ENCODE data around the gene CARNS1. TPM values are rescaled to one million over a fixed set of nuclear protein-coding genes. Genes with fewer than 3 reads are reported as not detected.

Gene CARNS1
- total and polyA plus RNA-seq, 10 of the 15 experiments (the other 5 are each of a cell fraction or from before 2014, with no cell fraction given) = 0.02 to 0.14 (median 0.10) TPM; not detected in 3

DNA sequence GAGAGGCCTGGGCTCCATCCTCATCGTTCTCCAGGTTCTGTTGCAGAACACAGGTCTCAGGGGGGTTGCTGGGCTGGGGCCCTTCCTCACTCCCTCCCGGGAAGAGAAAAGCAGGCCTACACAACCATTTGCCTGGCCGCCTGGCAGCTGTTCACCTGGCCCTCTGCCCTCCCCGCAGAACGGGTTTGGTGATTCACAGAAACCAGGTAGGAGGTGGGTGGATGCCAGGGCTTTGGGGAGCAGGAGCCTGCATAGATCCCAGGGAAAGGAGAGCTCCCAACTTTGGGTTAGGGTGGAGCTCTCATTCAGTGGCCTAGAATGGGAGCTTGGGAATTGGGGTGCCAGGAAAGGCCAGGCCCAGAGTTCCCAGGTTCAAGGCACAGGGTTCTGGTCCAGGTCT lies 52.6 kb downstream of the CARNS1 start:
- RAD21 ChIA-PET (ENCODE audit: unreplicated experiment) = interaction anchor here (0.8 to 5.5 kb wide), 16 partner anchors 18 to 122 kb away, joined by 3 to 72 read pairs (median 5); partner anchors contain the start of genes AIP, CDK2AP2, PITPNM1 and POLD4
- CTCF ChIA-PET = interaction anchor here (0.7 to 5.1 kb wide), 15 partner anchors 9 to 180 kb away, joined by 3 to 36 read pairs (median 4); partner anchors contain the start of genes PITPNM1 and PPP1CA
- in situ Hi-C loops (cut with MboI) (no loop called here), intact Hi-C loops (cut with micrococcal nuclease; ENCODE audit: unreplicated experiment) (loop anchor here (2.0 kb wide), 2 partner anchors 31 to 67 kb away; partner anchors contain the start of genes PPP1CA and PTPRCAP)
- peaks cover 14% of the 10 kb centered on the region for H3K79me2 ChIP-seq (ENCODE audit: control insufficient read depth, insufficient read depth, low read length)
- peak overlapping the region; percentile 98 for H3K4me2 ChIP-seq (ENCODE audit: control insufficient read depth, insufficient read depth)
- H2AFZ ChIP-seq (ENCODE audit: control insufficient read depth, low read depth, low read length) = no peak overlapping the region
- peak overlapping the region; percentile 78 for H3K27ac ChIP-seq (ENCODE audit: control insufficient read depth, insufficient read depth)
- ATAC-seq = no peak
- BruUV-seq (replicated peaks) = no TSS peak
- H3K4me3 ChIP-seq = peak overlapping the region; percentile 86
- 7% methylated on average over 5 of the region's 5 CpGs for WGBS (ENCODE audit: insufficient coverage, insufficient replicate concordance, low lambda C conversion rate, missing lambda C conversion rate)
- no peak for DNase-seq (ENCODE audit: low read depth, low spot score)
- SMC1A ChIA-PET (ENCODE audit: uncharacterized antibody, unreplicated experiment) = interaction anchor here (0.9 to 5.2 kb wide), 12 partner anchors 8 to 147 kb away, joined by 3 to 46 read pairs (median 6); partner anchors contain the start of genes AIP, PITPNM1, PPP1CA and TBC1D10C
- POLR2A ChIA-PET = interaction anchor here (0.6 to 8.1 kb wide), 19 partner anchors 9 to 680 kb away, joined by 3 to 78 read pairs (median 6); partner anchors contain the start of genes AIP, PITPNM1, PPP1CA and PTPRCAP
- no peak for FAIRE-seq
- no peaks in the 10 kb centered on the region; a peak in 1 of 4 replicates for H3K36me3 ChIP-seq (ENCODE audit: control insufficient read depth in 2 of 2, insufficient read depth in 2 of 2, low read length in 1 of 2)
- H3K9me3 ChIP-seq (replicated peaks; ENCODE audit: control insufficient read depth, insufficient read depth, low read length) = no peaks in the 10 kb centered on the region
- H4K20me1 ChIP-seq (ENCODE audit: control insufficient read depth, insufficient read depth) = no peaks in the 10 kb centered on the region
- no peak for TF ChIP-seq MTA3 (IDR thresholded peaks at IDR 0.05; ENCODE audit: borderline replicate concordance, low read length)
- TF ChIP-seq, protein P1, sequence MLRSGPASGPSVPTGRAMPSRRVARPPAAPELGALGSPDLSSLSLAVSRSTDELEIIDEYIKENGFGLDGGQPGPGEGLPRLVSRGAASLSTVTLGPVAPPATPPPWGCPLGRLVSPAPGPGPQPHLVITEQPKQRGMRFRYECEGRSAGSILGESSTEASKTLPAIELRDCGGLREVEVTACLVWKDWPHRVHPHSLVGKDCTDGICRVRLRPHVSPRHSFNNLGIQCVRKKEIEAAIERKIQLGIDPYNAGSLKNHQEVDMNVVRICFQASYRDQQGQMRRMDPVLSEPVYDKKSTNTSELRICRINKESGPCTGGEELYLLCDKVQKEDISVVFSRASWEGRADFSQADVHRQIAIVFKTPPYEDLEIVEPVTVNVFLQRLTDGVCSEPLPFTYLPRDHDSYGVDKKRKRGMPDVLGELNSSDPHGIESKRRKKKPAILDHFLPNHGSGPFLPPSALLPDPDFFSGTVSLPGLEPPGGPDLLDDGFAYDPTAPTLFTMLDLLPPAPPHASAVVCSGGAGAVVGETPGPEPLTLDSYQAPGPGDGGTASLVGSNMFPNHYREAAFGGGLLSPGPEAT (IDR thresholded peaks at IDR 0.05; ENCODE audit: low read depth) = no peak
- no peak for TF ChIP-seq NR2C1 (IDR thresholded peaks at IDR 0.05)
- TF ChIP-seq MAX (IDR thresholded peaks at IDR 0.05; ENCODE audit: low read depth, low read length) = no peak
- TF ChIP-seq, protein P2, sequence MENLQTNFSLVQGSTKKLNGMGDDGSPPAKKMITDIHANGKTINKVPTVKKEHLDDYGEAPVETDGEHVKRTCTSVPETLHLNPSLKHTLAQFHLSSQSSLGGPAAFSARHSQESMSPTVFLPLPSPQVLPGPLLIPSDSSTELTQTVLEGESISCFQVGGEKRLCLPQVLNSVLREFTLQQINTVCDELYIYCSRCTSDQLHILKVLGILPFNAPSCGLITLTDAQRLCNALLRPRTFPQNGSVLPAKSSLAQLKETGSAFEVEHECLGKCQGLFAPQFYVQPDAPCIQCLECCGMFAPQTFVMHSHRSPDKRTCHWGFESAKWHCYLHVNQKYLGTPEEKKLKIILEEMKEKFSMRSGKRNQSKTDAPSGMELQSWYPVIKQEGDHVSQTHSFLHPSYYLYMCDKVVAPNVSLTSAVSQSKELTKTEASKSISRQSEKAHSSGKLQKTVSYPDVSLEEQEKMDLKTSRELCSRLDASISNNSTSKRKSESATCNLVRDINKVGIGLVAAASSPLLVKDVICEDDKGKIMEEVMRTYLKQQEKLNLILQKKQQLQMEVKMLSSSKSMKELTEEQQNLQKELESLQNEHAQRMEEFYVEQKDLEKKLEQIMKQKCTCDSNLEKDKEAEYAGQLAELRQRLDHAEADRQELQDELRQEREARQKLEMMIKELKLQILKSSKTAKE (IDR thresholded peaks at IDR 0.05; ENCODE audit: low read depth, poor library complexity, severe bottlenecking) = no peak
- no peak for TF ChIP-seq ZNF217 (IDR thresholded peaks at IDR 0.05)
- no peak for TF ChIP-seq ASH2L (IDR thresholded peaks at IDR 0.05; ENCODE audit: borderline replicate concordance, low read depth)
- no peak for TF ChIP-seq TCF7 (IDR thresholded peaks at IDR 0.05; ENCODE audit: borderline replicate concordance)
- no peak for TF ChIP-seq HCFC1 (IDR thresholded peaks at IDR 0.05; ENCODE audit: low read length)
- no peak for TF ChIP-seq JUNB (IDR thresholded peaks at IDR 0.05)
- TF ChIP-seq, protein P3, sequence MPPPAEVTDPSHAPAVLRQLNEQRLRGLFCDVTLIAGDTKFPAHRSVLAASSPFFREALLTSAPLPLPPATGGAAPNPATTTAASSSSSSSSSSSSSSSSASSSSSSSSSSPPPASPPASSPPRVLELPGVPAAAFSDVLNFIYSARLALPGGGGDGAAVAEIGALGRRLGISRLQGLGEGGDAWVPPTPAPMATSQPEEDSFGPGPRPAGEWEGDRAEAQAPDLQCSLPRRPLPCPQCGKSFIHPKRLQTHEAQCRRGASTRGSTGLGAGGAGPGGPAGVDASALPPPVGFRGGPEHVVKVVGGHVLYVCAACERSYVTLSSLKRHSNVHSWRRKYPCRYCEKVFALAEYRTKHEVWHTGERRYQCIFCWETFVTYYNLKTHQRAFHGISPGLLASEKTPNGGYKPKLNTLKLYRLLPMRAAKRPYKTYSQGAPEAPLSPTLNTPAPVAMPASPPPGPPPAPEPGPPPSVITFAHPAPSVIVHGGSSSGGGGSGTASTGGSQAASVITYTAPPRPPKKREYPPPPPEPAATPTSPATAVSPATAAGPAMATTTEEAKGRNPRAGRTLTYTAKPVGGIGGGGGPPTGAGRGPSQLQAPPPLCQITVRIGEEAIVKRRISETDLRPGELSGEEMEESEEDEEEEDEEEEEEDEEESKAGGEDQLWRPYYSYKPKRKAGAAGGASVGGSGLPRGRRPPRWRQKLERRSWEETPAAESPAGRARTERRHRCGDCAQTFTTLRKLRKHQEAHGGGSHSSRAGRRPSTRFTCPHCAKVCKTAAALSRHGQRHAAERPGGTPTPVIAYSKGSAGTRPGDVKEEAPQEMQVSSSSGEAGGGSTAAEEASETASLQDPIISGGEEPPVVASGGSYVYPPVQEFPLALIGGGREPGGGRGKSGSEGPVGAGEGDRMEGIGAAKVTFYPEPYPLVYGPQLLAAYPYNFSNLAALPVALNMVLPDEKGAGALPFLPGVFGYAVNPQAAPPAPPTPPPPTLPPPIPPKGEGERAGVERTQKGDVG (CRISPR knock-in tag; IDR thresholded peaks at IDR 0.05) = no peak
- H3K27me3 ChIP-seq (replicated peaks in 1 of 2; ENCODE audit: control insufficient read depth in 2 of 2, insufficient read depth in 2 of 2, low read length in 1 of 2) = no peaks in the 10 kb centered on the region
- H3K4me1 ChIP-seq (ENCODE audit: control insufficient read depth, insufficient read depth, low read length) = peaks cover 37% of the 10 kb centered on the region
- peak overlapping the region; percentile 85 for H3K9ac ChIP-seq (ENCODE audit: control insufficient read depth, insufficient read depth, low read length)
